Stomach (tissue), 4 donors: ENCODE measurements around the gene SEC23B.
"Not testable (repeated sequence)": the region's sequence is repeated elsewhere in the genome, so short reads cannot be mapped to it uniquely, and the experiment has no call there.

Experiments used
- CTCF ChIP-seq, 7 experiments: fragments of 450-650 bp in 4 of 7; fragments of 200-600 bp in 3 of 7; sonication (generic) in 3 of 7; IDR thresholded peaks; one replicate each; pipeline ENCODE4 v1.5.1; 2016 to 2019; ENCODE audit warnings: antibody characterized with exemption in 7 of 7, control low read depth in 2 of 7, mild to moderate bottlenecking in 1 of 7
- POLR2A ChIP-seq, 4 donors: fragments of 450-650 bp; IDR thresholded peaks; one replicate each; pipeline ENCODE4 v1.6.1; 2016; ENCODE audit warnings: antibody characterized with exemption in 4 of 4, control low read depth in 2 of 4, mild to moderate bottlenecking in 1 of 4, moderate library complexity in 1 of 4
- POLR2AphosphoS5 ChIP-seq, 3 donors: sonication (generic); formaldehyde crosslinking; IDR thresholded peaks; one replicate each; pipeline ENCODE4 v1.6.1; 2016; ENCODE audit warnings: antibody characterized with exemption in 3 of 3

DNA sequence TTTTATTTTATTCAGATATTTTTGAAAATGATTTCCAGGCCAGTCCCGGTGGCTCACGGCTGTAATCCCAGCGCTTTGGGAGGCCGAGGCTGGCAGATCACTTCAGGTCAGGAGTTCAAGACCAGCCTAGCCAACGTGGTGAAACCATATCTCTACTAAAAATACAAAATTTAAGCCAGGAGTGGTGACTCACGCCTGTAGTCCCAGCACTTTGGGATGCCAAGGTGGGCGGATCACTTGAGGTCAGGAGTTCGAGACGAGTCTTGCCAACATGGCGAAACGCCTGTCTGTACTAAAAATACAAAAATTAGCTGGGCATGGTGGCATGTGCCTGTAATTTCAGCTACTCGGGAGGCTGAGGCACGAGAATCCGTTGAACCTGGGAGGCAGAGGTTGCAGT, 19.0 kb downstream of the SEC23B start:
- not testable (repeated sequence) for TF ChIP-seq CTCF, POLR2A, POLR2AphosphoS5 (IDR thresholded peaks at IDR 0.05)
